Measurements from ENCODE around the gene SYT1. TPM values are rescaled to one million over a fixed set of nuclear protein-coding genes. Genes with fewer than 3 reads are reported as not detected.

The SYT1 gene
- total and polyA plus RNA-seq, 9 donors = 0.45 to 18.3 (median 9.7) TPM

- intact Hi-C loops (cut with DNase I) = no loop called here
- Histone ChIP-seq H3K27ac (no peak overlapping the region), H3K4me3 (no peak overlapping the region), H3K9me3 (no peaks in the 10 kb centered on the region), H3K36me3 (no peaks in the 10 kb centered on the region), H3K27me3 (no peaks in the 10 kb centered on the region), H3K4me1 (ENCODE audit: insufficient read depth) (no peaks in the 10 kb centered on the region)
- no peak for TF ChIP-seq CTCF (IDR thresholded peaks at IDR 0.05)
- no peak for TF ChIP-seq POLR2A (IDR thresholded peaks at IDR 0.05)
- no peak for TF ChIP-seq EP300 (IDR thresholded peaks at IDR 0.05)
- no peak for DNase-seq
Measured at GRCh38 chr12:79083181-79083580, 218.6 kb downstream of the SYT1 start.

- no peak for DNase-seq
- no peak overlapping the region for H3K4me3 ChIP-seq
- H3K4me1 ChIP-seq (ENCODE audit: insufficient read depth) = no peaks in the 10 kb centered on the region
- no peak overlapping the region for H3K27ac ChIP-seq
- H3K36me3 ChIP-seq = no peaks in the 10 kb centered on the region
- H3K9me3 ChIP-seq = no peaks in the 10 kb centered on the region
- no peaks in the 10 kb centered on the region for H3K27me3 ChIP-seq
- intact Hi-C loops (cut with DNase I) = no loop called here
- 93 to 98% (median 97%) methylated on average over 2 of the region's 2 CpGs for WGBS, 3 donors
- no peak for TF ChIP-seq CTCF (IDR thresholded peaks at IDR 0.05)
- no peak for TF ChIP-seq EP300 (IDR thresholded peaks at IDR 0.05)
- no peak for TF ChIP-seq POLR2A (IDR thresholded peaks at IDR 0.05)
Measured at GRCh38 chr12:79085106-79085682, 220.6 kb downstream of the SYT1 start.

- Histone ChIP-seq H3K27me3 (no peaks in the 10 kb centered on the region), H3K9me3 (no peaks in the 10 kb centered on the region), H3K27ac (no peak overlapping the region), H3K4me3 (no peak overlapping the region), H3K36me3 (no peaks in the 10 kb centered on the region), H3K4me1 (ENCODE audit: insufficient read depth) (no peaks in the 10 kb centered on the region)
- DNase-seq = no peak
- 67 to 83% (median 70%) methylated on average over 8 of the region's 8 CpGs for WGBS, 3 donors
- intact Hi-C loops (cut with DNase I) = no loop called here
- TF ChIP-seq EP300 (IDR thresholded peaks at IDR 0.05) (no peak), CTCF (IDR thresholded peaks at IDR 0.05) (no peak), POLR2A (IDR thresholded peaks at IDR 0.05) (no peak)
Measured at GRCh38 chr12:79086541-79087296, 222.1 kb downstream of the SYT1 start.

- no peak overlapping the region for H3K4me3 ChIP-seq
Measured at GRCh38 chr12:79098530-79098929, 234.0 kb downstream of the SYT1 start.

More at GRCh38 chr12:79098530-79098929, 234.0 kb downstream of the SYT1 start:
- Histone ChIP-seq H3K27me3 (no peaks in the 10 kb centered on the region), H3K27ac (no peak overlapping the region), H3K9me3 (no peaks in the 10 kb centered on the region), H3K4me1 (ENCODE audit: insufficient read depth) (no peaks in the 10 kb centered on the region), H3K36me3 (no peaks in the 10 kb centered on the region)
- WGBS, 3 donors = 54 to 67% (median 57%) methylated on average over 3 of the region's 3 CpGs
- no peak for TF ChIP-seq CTCF (IDR thresholded peaks at IDR 0.05)
- no peak for TF ChIP-seq EP300 (IDR thresholded peaks at IDR 0.05)
- TF ChIP-seq POLR2A (IDR thresholded peaks at IDR 0.05) = no peak
- no peak for DNase-seq
- intact Hi-C loops (cut with DNase I) = no loop called here
